NK-92 (cell line): ENCODE results near the gene KRTAP10-2.
"Not testable (repeated sequence)": the region's sequence is repeated elsewhere in the genome, so short reads cannot be mapped to it uniquely, and the experiment has no call there.

Source experiments
- DNase-seq: peaks from one replicate; lab custom pipeline; 2025; ENCODE audit not compliant: unreplicated experiment; lab: John Stamatoyannopoulos, UW

Gene KRTAP10-2, protein sequence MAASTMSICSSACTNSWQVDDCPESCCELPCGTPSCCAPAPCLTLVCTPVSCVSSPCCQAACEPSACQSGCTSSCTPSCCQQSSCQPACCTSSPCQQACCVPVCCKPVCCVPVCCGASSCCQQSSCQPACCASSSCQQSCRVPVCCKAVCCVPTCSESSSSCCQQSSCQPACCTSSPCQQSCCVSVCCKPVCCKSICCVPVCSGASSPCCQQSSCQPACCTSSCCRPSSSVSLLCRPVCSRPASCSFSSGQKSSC

DNA sequence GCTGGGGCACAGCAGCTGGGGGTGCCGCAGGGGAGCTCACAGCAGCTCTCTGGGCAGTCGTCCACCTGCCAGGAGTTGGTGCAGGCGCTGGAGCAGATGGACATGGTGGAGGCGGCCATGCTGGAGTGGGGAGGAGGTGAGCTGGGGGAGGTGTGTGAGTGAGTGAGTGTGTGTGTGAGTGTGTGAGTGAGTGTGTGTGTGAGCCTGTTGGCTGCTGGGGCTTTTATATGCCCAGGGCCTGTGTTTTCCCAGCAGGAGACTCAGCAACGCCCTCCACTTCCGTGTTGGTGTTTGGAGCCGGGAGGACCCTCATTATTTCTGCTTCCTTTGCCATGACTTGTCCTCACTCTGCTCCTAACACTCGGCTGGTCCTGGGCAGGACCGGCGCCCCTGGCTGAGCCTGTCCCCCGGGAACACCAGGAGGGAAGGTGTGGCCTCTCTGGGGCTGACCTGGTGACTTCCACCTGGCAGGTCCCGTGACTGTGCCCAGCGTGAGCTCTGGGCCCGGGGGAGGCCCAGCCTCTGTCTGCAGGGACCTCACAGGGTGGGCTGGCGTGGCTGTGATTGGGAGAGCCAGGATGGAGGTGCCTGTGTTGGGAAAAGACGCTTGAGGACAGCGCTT lies at the start of gene KRTAP10-2:
Gene KRTAP10-2, minus strand, starts transcription at position 166 of the 622 bp plus-strand sequence. Its CDS starts 47 bp downstream, at position 119.
- DNase-seq = no peak

DNA sequence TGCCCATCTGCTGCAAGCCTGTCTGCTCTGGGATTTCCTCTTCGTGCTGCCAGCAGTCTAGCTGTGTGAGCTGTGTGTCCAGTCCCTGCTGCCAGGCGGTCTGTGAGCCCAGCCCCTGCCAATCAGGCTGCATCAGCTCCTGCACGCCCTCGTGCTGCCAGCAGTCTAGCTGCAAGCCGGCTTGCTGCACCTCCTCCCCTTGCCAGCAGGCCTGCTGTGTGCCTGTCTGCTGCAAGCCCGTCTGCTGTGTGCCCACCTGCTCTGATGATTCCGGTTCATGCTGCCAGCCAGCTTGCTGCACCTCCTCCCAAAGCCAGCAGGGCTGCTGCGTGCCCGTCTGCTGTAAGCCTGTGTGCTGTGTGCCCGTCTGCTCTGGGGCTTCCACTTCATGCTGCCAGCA lies 49.8 kb upstream of the KRTAP10-2 start:
- not testable (repeated sequence) for DNase-seq

DNA sequence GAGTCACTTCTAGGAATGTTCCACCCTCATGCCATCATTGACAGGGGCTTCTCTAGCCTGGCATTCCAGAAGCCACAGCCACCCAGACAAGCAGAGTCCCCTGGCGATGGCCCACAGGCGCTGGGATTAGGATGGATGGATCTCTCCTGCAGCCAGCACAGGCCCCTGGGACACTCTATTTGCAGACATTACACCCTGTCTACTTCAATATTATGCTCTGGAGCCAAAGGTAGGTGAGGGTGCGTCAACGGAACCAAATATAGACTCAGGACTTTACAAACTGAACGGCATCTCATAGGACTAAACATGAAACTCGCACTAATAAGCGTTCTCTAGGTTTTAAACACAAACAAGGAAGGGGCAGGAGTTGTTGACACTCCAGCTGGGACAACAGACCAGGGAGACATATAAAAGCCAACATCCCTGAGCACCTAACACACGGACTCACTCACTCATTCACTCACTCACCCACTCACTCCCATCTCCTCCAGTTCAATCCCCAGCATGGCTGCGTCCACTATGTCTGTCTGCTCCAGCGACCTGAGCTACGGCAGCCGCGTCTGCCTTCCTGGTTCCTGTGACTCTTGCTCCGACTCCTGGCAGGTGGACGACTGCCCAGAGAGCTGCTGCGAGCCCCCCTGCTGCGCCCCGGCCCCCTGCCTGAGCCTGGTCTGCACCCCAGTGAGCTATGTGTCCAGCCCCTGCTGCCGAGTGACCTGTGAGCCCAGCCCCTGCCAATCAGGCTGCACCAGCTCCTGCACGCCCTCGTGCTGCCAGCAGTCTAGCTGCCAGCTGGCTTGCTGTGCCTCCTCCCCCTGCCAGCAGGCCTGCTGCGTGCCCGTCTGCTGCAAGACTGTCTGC lies 49.0 kb upstream of the KRTAP10-2 start, which contains the start of gene KRTAP10-7:
Gene KRTAP10-7, plus strand, starts transcription at position 480 of the 861 bp plus-strand sequence. Its CDS starts 25 bp downstream, at position 505.
- DNase-seq = not testable (repeated sequence)

DNA sequence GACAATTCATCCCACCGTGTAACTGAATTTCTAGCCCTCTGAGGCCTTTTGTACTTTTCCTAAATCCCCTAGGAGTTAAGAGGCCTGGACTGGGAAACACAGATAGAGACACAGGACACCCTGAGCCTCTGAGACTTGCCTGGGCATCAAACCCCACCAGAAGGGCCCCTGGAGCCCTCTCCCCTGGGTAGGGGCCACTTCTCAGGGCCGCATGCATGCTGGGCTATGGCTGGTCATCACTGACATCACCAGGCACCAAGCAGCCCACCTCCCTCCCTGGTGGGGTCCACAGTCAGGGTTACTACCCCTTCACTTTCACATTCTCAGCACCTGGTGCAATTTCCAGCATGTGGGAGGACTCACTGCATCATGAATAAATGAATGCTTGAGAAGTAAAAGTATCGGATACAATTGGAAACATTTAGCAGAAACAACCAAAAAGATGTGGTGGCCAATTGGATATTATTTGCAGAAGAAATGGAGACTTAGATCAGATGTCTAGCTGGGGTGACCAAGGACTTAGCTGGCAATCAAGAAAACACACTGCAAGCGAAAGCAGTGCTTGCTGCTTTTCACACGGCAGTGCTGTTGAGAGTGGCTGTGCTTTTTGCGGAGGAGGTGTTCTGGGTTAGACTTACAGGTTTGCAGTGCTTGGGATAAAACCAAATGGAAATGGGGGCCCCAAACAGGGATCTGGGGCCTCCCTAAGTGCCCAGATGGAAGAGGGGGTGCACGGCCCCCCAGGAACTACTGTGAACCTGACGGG lies 48.1 kb upstream of the KRTAP10-2 start:
- no peak for DNase-seq

DNA sequence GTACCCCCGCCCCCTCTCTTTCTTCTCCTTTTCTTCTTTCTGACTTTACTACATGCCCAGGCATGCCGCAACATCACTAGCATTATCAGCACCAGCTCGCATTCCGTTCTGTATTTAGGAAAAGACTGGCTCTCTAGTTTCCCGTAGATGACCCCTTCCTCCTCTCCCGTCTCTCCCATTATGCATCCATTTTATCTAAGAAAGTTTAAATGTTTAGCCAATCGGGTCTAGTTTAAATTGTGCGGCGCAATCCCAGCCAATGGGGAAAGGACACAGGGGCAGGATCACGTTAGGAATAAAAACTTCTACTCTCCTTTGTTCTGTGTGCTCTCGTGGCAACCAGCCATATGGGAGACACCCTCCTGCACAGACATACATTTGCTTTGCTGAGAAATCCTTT lies 46.8 kb upstream of the KRTAP10-2 start:
- DNase-seq = no peak

DNA sequence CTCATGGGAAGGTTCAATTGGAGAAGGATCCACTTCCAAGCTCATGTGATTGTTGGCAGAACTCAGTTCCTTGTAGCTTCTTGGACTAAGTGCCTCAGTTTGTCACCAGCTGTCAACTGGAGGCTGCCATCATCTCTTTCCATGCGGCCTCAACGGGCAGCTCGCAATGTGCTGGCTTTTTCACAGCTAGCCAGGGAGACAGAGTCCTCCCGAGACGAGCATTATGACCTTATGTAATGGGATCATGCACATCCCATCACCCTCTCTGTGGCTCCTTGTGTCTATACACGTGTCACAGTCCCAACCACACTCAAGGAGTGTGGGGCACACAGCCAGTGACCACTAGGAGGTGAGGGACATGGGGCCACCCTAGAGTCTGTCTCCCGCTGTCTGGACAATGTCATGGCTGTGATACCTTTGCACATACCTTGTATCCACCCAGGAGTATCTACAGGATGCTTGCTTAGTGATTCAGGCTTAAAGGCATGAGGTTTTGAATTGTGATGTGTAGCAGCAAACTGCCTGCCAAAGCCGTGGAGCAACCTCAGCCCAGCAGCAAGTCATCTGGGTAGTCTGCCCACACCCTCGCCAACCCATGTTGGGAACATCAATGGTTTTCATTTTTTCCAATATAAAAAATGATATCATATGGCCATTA lies 44.9 kb upstream of the KRTAP10-2 start:
- no peak for DNase-seq

DNA sequence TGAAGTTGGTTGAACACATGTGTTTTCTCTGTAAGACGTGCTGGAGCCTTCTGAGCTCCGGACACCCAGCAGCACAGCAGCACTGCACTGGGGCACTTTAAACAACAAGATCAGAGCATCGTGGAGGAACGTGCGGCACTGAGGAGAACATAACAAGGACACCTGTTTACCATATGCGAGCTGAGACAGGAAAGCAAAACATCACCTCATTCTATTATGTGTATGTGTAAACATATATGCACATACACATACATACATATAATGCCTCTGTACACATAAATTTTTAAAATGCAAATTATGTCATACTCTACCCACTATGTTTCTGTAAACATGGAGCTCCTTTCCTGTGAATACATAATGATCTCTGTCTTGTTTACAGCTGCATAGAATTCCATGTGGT lies 44.2 kb upstream of the KRTAP10-2 start:
- DNase-seq = no peak

DNA sequence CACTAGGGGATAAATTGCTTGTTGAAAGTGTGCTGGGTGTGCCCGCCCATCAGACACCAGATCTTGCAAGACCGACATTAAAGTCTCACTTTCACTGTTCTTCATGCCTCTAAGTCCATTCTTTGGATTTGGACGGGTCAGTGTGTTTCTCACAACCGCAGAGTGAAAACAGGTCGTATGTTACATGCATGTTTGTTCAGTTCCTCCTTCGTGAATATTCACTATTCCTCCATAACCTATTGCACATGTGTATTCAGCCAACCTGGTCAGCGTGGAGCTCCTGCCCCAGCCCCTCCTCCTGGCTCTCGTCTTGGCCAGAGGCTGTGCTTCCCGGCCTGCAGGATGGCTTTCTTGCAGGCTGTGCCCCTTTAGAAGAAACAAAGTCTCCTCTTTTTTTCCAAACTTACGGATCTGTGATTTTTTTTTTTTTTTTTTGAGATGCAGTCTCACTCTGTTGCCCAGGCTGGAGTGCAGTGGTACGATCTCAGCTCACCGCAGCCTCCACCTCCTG lies 43.2 kb upstream of the KRTAP10-2 start:
- DNase-seq = no peak

DNA sequence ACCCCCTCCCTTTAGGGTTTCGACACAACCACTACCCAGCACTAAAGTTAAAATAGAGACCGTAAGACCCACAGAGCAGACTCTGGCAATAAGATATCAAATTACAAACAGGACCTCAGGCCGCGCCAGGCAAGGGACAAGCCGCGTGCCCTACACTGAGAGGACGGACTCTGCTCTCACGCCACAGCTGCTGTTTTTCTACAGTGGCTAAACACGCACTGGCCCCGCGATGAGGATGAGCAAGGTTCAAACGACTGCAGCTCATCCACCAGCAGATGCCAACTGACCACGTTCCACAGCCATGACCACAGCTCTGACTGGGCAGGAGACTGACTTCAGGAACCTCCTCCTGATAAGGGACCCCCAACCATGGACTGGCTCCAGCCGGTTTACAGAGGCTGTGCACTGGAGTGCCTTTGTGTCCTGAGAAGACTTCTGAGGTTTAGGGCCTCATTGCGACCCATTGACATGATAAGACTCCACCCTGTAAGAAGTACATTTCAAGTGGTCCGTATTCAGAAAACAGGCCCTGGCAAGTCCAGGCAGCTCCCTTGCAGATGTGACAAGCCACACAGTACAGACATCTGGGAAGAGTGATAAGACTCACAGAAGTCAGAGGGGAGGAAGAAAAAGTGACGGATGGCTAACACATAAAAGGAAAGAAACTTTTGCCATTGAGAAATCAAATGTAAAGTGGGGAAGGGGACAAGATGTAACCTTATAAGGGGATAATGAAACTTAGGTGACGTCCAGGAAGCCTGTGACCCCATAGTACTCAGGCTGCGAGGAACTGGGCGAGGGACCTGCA lies 42.5 kb upstream of the KRTAP10-2 start:
- DNase-seq = no peak

DNA sequence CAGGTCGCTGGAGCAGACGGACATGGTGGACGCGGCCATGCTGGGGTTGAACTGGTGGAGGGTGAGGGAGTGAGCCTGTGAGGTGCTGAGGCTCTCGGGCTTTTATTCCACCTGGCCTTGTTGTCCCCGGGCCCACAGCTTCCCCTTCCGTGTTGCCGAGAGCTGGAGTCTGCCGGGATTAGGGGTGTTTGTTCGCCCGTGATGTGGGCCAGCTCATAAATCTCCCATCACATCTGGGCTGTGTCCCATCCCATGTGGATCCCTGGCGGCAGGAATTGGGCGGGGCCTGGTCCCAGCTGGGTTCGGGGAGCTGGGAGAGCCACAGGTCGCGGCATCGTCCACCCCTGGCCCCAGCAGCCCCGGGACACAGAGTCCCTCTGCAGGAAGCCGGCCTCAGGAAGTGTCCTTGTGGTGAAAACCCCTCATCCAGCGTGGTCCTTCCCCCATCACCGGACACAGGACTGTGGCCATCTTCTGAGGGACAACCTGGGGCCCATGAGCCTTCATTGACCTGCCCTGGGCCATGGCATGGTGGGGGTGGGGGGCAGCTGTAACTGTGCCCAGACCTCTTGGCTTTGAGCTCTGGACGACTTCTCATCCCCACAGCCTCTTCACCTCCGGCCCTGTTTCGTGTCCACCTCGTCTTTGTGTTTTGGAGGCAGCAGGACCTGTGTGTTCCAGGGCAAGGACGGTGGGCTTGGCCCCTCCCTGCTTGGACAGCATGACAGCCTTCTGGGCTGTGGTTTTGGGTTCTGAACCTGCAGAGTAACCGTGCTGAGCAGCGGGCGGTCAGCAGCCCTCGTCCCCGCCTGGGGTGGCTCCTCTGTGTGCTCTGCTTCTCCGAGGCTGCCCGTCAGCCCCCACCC lies 41.4 kb upstream of the KRTAP10-2 start, which contains the start of gene KRTAP10-6:
Gene KRTAP10-6, minus strand, starts transcription at position 60 of the 866 bp plus-strand sequence. Its CDS starts 21 bp downstream, at position 39.
- DNase-seq = no peak

DNA sequence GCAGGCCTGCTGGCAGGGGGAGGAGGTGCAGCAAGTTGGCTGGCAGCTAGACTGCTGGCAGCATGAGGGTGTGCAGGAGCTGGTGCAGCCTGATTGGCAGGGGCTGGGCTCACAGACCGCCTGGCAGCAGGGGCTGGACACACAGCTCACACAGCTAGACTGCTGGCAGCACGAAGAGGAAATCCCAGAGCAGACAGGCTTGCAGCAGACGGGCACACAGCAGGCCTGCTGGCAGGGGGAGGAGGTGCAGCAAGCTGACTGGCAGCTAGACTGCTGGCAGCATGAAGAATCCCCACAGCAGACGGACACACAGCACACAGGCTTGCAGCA lies 40.5 kb upstream of the KRTAP10-2 start:
- not testable (repeated sequence) for DNase-seq

DNA sequence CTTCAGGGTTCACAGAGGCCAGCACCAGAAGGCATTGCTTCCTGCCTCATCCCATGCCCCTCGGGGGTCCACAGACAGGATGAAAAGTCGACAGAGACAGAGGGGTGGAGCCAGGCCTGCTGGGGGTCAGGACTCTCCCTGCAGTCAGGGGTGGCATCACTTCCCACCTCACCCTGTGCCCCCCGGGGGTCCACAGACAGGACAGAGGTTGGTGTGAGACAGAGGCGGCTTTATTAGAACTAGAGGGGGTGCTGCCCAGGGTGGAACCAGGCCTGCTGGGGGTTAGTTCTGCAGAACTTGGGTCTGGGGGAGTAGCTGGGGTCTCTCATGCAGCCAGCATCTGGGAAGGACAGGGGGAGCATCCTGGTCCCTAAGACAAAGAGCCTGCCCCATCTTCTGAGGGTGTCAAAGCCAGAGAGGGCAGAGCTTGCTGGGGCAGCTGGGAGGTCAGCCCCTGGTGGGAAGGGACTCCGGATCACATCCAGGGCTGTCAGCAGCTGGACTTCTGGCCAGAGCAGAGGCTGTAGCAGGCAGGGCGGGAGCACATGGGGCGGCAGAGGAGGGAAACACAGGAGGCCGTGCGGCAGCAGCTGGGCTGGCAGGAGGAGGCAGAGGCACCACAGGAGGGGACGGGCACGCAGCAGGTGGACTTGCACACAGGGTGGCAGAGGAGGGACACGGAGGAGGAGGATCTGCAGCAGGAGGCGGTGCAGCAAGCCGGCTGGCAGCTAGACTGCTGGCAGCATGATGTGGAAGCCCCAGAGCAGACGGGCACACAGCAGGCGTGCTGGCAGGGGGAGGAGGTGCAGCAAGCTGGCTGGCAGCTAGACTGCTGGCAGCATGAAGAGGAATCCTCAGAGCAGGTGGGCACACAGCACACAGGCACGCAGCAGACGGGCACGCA lies 39.8 kb upstream of the KRTAP10-2 start:
- not testable (repeated sequence) for DNase-seq

DNA sequence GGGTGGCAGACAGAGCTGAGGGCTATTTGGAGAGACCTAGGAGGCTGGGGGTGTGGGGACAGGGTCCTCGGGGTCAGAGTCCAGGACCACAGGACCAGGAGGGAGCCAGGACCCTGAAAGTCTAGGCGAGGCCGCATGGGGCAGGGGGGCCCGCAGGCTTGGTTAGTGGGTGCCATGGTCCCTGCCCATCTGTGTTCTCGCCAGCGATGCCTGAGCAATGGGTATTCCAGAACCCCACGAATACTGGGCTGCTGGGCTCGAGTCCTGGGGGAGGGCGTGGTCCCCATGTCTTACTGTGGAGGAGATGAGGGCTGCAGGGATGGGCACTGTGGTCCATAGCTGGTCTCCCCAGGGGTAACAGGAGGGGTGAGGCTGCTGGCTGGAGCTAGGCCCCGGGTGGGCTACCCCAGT lies 39.0 kb upstream of the KRTAP10-2 start:
- DNase-seq = no peak

DNA sequence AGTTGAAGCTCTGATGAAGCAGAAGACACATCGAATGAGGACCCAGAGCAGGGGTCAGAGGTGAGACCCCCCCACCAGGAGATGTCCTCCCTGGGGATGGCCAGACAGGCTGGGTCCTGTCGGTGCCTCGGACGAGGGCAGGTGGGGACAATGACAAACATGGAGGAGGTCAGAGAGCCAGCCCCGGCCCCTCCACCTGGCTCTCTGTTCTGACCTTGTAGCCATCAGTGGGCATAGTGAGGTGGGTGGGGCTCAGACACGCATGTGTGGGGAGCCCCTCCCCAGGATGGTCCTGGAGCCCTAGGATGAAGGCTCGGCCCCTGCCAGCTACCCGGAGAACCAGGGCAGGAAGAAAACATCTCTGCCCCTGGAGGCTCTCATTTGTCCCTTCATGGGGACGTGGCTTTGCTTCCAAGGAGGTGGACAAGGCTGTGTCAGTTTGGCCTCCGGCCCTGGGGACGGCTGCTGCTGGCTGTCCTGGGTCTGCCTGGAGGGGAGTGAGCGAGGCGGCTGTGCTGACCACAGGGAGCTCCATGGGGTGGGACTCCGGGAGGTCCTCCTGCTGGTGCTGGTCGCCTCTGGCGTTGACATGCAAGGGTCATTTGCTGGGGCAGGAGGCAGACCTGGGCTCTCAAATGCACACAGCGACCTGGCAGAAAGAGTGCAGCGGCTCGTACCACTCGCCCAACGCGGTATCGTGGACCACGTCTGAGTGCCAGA lies 38.4 kb upstream of the KRTAP10-2 start:
- DNase-seq = no peak

DNA sequence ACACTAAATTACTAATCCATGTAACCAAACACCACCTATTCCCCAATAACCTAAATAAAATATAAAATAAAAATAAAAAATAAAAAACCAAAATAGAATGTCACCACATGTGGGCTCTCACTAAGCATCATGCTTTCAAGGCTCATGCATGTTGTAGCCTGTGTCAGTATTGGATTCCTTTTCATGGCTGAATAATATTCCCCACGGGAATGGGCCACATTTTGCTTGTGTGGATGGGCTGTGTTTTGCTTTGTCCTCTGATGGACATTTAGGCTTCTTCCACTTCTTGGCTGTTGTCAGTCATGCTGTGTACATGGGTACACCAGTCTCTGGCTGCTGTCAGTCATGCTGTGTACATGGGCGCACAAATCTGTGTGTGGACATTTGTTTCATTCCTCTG lies 37.8 kb upstream of the KRTAP10-2 start:
- no peak for DNase-seq

DNA sequence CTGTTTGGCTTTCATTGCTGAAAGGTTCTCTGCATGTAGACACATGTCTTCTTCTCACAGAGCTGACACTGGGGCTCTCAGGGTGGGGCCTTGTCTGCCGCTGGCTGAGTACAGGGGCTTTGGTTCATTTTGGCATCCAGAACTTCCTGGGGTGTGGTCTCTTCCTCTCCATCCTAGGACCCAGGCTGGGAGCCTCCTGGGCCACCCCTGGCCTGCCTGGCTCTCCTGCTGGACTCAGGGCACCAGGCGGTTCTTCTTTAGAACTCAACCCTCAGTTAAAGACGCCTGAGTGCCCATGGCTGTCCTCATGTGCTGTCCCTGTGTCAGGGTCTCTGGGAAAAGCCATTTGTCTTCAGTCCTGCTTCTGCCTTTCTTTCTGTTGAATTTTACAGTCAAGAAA lies 34.6 kb upstream of the KRTAP10-2 start:
- DNase-seq = no peak

DNA sequence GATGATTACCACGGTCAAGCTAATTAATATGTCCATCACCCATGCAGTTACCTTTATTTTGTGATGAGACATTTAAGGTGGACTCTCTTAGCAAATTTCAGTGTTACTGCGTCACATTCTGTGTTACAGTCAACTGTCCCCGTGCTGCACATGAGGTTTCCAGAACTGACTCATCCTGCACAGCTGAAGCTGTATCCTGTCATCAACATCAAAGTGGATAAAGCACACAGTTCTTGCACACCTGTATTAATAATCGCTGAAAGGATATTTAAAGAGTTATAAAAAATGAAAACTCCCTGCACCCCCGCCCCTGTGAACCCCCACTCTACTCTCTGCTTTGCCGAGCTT lies 32.5 kb upstream of the KRTAP10-2 start:
- DNase-seq = no peak
